NOMO-1 (cell line): Measurements from ENCODE around the gene BDP1.
A peak's percentile ranks its signal among the peaks of the same experiment; 100 is the strongest.
"Not testable (repeated sequence)": the region's sequence is repeated elsewhere in the genome, so short reads cannot be mapped to it uniquely, and the experiment has no call there.

ENCODE experiments used
- DNase-seq, 2 experiments: peaks; one replicate each; lab custom pipeline; 2025; ENCODE audit not compliant: unreplicated experiment in 2 of 2; lab: John Stamatoyannopoulos, UW

Gene BDP1, protein sequence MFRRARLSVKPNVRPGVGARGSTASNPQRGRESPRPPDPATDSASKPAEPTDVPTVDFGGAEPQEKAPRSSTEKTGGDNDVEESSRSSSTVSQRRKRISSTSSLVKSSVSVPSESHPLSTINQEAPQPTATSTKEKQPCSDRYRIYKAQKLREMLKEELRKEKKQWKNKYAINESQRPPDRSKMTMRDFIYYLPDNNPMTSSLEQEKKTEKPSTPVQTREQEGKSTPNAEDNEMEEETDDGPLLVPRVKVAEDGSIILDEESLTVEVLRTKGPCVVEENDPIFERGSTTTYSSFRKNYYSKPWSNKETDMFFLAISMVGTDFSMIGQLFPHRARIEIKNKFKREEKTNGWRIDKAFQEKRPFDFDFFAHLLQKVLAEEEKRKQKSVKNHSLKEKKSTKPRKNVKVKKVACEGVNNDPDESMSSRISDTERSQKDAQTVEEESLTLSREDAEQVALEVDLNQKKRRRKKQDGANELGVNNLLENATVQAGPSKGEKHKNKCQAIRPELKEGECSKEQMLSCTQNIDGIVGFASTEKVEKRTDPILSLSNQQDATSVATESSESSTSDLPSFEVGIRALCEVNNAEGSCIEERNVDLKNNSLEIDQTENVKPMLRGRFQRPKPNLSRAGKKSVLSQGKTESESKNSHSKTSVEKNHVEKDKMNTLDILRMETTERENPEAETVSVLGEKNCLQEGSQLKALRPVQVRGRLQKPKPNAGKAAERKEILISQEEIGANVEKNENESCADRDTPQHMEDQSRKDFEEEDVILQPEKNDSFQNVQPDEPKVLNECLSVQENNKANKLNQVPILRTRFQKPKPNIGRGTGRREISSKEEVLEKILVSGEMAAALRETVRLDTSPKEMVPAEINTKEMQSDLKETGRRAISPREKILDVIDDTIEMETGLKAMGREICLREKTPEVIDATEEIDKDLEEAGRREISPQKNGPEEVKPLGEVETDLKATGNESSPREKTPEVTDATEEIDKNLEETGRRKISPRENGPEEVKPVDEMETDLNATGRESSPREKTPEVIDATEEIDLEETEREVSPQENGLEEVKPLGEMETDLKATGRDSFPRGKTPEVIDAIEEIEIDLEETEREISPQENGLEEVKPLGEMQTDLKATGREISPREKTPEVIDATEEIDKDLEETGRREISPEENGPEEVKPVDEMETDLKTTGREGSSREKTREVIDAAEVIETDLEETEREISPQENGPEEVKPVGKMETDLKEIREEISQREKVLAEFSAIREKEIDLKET (N-terminal part only)

DNA sequence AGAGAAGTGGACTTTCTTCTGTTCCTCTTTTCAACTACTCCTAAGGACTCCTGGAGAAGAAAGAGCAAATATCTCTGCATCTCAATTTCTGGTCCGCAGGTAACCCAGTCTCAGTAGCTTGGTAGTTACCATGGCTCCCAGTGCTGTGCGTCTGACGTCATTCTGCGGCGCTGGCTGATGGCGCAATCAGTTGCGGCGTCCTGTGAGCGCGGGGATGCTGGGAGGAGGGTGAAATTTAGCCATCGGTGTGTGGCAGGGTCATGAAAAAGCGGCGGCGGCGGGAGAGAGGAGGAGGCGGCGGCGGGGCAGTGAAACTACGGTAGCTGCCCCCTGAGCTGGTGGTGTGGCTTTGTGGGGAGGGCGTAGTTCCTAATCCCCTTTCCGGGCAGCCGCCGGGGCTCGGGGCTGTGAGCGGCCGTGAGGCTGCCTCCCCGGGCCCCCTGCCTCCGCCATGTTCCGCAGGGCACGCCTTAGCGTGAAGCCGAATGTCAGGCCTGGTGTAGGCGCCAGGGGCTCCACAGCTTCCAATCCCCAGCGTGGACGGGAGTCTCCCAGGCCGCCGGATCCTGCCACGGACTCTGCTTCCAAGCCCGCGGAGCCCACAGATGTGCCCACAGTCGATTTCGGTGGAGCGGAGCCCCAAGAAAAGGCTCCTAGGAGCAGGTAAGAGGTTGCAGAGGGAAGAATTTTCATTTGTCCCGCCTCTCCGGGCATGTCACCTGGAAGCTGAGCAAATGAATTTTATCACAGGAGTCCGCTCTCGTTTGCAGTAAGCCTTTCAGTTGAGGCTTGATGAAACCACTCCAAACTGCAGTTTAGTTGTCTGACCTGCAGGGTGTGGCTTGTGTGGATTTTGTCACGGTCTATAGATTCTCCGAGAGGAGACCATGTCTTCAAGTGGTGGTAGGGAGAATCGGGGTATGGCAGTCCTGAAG lies at the start of gene BDP1:
Gene BDP1 (plus strand): TSS at position 225 of the 935 bp plus-strand sequence. CDS start 227 bp downstream, at position 452.
- peak; percentile 84 to 86 for DNase-seq

DNA sequence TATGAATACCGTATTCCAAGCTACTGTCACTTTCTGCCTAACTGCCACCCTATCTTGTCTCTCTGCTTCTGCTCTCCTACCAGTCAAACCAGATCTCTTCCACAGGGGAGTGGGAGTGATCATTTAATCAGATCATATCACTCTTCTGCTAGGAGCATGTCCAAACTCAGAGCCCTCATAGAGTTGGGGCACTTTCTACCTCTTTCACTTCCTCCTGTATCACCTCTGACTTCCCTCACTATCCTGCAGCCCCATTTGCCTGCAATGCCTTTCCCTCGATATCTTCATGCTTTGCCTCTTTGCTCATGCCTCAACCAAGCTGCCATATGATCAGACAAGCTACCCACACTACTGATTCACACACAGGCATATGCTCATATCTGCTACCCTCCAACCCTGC lies 45.4 kb upstream of the BDP1 start:
- DNase-seq = not testable (repeated sequence)

DNA sequence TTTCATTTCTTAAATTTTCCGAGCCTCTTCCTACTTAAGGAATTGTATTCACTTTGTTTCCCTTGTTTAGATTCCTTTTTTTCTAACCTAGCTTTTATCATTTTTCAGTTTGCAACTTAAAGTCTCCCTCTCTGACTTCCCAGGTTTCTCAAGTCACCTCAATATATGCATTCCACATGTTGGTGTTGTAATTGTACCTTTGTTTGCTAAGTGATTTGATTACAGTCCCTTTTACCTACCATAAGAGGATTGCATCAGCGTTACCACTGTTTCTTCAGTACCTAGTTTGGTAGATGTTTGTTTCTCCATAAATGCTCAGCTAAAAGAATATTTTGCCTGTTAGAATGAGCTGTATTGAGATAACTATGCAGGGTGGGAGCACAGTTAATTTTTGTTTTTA lies 39.8 kb upstream of the BDP1 start:
- not testable (repeated sequence) for DNase-seq

DNA sequence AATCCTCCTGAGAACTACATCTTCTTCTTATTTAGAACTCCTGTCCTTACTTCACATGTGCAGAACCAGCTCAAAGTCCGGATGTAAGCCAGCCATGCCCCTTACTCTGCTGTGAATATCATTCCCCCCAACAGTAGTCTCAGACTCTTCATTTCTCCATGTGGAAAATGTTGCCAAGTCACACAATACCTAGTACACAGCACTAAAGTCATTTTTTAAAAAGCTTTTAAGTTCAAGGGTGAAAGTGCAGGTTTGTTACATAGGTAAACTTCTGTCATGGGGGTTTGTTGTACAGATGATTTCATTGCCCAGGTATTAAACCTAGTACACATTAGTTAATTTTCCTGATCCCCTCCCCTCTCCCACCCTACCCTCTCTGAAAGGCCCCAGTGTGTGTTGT lies 37.4 kb upstream of the BDP1 start:
- DNase-seq = not testable (repeated sequence)

DNA sequence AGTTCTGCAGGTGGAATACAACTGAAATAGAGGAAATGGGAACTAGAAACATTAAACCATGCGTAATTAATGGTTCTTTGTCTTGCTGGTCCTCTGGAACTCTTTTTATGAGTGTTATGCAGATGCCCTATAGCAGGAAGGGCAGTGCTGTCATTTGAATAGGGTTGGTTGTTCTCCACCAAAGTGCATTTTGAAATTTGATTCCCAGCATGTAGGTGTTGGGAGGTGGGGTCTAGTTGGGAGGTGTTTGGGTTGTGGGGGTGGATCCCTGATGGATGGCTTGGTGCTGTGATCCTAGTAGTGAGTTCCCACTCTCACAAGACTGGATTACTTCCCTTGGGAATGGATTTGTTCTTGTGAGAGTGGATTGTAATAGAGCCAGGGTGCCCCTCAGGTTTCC lies 34.2 kb upstream of the BDP1 start:
- DNase-seq = not testable (repeated sequence)

DNA sequence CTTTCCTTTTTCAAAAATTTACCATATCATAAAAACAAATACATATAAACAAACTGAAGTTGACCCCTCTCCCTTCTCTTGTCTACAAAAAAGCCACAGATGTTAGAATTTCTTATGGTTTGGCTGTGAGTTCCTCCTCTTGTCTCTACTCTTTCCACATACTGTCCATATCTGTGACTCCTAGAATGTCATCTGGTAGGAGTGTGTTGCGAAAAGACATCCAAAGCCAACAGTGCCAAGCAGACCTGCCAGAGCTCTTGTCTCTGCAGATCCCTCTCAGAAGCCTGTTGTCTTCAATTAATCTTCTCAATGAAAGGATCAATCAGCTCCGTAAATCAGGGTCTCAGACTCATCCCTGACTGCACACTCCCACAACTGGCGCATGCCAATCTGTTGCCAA lies 31.6 kb upstream of the BDP1 start:
- DNase-seq = not testable (repeated sequence)

DNA sequence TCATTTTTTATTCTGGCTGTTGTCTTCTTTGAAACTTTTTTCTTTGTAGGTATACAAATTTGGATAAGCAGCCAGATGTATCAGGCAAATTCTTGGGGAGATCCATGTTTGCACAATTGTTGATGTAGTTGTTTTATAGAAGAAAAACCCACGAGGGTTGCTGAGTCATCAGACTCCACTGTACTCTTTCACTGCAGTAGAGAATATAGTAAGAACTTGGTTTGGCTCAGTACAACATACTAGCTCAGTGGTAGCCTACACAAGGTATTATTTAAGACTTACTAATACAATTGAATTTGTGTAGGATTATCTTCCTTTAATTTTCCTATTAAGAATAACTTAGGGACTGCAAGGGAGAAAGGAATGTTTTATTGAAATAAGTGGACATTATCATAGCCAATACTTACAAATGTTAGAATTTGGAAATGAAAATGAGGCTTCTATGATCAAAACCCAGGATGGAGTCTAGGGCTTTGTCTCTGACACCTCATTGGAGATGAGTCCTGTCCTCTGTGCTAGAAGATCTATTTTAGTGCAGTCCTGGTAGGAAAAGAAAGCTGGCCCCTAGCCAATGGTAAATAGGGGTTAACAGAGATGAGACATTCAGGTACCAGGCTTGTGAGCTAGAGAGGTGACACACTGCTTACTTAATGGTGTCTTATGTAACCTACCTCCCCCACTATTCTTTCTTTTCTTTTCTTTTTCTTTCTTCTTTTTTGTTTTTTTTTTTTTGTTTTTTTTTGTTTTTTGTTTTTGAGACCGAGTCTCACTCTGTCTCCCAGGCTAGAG lies 28.6 kb upstream of the BDP1 start:
- not testable (repeated sequence) for DNase-seq

DNA sequence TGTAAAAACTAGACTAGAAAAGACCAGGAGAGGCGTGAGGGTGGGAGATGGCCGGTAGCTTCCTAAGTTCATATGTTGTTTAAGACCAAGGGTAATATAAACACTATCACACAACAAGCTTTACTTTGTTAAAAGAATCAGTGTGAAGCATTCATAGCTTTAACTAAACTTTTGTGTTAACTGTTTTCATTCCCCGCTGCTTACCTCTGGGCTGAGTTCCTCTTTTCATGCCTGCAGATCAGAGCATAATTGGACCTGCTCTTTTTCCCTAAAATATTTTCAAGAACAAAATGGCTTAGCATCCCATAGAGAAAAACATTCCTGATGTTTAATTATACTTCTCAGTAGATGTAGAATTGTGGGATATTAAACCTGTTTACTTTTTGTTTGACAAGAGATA lies 23.0 kb upstream of the BDP1 start:
- DNase-seq = not testable (repeated sequence)

DNA sequence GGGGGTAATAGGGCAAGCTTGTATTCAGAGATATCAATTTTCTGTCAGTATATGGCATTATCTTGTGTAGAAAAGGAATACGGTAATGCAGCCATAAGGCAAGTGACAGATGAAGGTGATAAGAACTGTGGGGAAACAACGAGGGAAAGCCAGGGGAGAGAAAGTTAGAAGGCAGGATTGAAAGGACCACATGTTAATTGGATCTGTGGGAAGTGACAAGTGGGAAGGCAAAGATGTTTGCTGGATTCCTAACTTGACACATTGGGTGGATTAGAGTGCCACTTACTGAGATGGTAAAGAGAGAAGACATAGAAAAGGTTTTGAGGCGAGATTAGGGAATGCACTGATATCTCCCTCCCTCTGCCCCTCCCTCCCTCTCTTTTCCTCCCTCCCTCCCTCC lies 20.6 kb upstream of the BDP1 start:
- not testable (repeated sequence) for DNase-seq

DNA sequence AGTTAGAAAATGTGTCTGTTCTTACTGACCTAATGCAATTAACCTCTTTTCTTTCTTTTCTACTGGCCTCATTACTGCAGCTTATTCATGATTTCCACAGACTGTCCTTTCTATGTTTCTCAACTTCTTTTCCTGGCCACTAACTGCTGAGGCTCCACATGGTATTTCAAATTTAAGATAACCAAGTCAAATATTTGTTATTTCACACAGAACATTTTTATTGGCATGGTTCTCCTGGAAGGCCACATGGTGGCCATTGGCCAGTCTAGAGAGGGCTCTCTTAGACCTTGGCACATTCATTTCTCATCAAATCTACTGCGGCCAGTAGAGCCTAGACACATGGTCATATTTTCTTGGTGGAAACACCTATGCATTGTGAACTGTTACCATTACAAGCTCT lies 13.9 kb upstream of the BDP1 start:
- not testable (repeated sequence) for DNase-seq

DNA sequence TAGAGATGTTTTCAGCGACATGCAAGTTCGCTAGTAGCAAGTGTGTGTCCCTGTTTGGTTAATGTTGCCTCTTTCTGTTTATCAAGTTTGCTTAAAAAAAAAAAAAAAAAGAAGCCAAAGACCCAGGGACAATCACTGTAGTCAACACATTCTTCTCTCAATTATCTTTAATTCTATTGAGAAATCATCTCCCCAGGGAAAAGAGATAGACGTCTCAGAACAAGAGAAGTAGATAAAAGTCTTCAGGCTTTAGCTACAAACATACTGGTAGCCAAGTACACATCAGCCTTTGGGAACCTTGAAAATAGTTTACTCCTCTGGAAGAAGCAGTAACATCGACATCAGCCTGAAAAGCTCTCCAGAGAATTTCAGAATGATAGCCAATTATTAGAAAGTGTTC lies 11.6 kb upstream of the BDP1 start:
- not testable (repeated sequence) for DNase-seq

DNA sequence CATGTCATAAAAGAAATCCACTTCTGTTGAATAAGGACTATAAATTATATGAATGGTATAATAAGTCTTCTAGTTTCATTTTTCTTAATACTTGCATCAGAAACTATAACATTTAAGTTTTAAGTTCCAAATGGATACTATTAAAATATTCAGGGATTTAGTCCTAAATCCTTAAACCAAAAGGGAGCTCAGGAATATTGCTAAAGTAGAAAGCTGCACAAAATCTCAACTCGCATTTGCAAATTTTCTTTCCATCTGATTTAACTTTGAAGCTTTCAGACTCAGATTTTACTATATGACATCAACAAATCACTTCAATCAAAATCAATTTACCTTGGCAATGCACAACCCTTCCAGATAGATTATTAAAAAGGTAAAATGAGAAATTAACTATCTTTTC lies 10.4 kb upstream of the BDP1 start:
- not testable (repeated sequence) for DNase-seq

DNA sequence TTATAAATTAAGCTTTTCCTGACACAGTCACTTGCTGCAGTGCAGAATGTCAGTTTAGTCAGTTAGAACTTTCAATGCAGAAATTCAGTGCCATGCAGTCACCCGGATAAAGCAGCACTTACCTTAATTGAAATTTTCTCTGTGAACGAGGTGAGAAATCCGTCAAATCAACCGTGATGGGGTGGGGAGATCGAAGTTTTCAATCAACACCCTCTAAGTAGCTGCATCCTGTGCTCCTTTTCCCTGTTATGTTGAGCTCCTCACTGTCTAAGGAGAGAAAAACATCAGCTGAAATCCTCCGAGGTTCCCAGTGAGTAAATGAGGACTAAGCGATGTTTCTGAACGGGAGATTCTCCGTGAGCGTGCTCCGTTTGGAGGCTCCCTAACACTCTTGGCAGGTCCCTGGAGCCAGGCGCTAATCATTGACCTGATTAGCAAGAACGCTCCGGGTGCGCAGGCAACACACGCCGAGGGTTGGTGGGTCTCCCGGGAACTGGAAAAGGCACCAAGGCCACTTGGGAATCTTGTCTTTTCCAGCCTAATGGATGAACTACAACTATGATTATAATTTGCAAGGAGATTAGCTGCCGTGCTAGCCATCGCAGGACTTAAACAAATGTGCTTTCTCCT lies 9.8 kb upstream of the BDP1 start:
- not testable (repeated sequence) for DNase-seq

DNA sequence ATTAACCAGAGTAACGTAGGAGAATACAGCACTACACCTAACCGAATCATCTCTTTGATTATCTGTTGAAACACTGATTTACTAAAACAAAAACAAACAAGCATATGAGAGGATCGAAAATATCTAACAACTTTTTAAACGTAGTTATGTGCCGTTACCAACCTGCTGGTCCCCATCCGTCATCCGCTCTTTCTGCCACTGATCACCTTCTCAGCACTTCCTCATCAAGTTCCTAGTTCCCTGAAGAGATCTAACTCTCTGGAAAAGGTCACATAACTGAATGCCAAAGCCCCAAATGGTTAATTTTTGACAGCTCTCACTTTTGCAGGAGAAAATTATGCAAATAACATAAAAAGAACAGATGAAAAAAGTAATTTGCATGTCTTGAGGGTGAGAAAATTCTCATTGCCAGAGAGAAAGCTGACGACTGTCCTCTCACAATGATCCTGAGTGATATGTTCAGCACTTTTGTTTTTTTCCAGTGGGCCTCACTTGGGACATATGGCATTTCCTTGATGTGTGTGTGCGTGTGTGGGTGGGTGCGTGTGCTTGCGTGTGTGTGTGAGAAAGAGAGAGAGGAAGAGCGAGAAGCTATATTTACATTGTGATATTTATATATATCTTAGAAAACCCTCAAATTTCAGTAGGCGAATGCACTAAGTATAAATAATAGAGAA lies 8.8 kb upstream of the BDP1 start:
- not testable (repeated sequence) for DNase-seq

DNA sequence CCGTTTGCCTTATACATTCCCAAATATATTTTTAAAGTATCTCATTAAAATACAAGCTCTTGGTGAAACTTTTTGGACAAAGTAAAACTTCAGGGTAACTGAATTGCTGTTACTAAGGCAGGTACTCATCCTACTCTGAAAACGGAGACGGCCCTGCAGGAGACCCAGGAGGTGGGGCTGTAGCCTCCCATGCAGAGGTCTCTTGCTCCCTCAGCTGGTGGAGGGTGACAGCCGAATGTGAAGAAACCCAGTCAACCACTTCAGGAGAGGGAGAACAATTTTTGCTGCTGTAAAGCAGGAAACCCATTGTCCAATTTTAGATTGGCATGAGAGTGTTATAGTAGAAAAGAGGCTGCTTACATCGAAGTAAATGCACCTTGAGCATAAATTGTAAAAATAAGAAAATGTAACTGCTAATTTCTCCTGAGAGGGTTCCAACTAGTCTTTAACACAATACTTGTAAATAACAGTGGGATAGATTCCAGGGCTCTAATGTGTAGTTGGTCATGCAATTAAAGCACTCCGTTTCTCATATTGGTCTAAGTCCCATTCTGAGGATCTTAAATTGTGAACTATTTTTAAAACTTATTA lies 8.1 kb upstream of the BDP1 start:
- DNase-seq = not testable (repeated sequence)

DNA sequence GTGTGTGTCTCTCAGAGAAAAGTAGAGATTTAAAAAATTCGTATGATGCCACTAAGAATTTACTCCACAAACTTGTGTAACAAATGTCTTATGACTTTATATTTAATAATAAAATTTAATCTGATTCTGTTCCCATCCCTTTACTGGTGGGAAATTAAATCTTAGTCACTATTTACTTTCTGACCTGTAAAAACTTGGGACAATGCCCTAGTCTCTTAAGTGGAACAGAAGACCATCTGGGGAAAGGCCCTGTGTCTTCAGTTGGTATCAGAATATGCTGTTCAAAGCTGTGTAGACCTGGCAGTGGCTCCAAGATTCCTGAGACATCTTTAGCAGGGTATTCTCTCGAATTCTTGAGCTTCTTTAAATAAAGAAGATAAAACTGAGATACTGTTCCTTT lies 2.6 kb upstream of the BDP1 start:
- no peak for DNase-seq

DNA sequence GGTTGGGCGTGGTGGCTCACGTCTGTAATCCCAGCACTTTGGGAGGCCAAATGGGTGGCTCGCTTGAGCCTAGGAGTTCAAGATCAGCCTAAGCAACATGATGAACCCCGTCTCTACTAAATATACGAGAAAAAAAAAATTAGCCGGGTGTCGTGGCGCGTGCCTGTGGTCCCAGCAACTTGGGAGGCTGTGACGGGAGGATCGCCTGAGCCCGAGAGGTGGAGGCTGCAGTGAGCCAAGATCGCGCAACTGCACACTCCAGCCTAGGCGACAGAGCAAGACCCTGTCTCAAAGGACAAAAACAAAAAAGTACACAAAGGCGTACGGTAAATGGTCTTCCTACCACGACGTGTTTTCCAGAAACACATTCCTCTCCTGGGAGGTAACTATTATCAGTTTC lies 538 bp upstream of the BDP1 start:
- DNase-seq = no peak

DNA sequence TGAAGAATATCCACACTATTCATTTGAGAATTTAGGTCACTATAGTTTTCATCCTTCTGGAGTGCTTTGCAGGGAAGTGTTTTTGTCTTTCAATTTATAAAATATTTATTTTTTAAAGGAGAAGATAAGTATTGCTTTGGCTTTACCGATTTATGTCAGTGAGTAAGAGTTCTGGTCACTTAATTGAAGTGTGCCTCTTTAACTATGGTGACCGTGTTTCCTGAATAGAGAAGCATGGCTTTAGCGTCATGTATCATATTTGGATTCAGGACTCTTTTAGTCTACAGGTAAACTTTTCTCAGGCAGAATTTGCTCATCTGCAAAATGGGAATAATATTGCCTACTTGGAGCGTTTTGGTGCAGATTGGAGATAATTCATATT lies 902 bp downstream of the BDP1 start:
- DNase-seq = peak in 1 of 2 experiments; percentile 69
